SU-DHL-6 (cell line): ENCODE results near the gene LGALS4.
"Not testable (repeated sequence)": the region's sequence is repeated elsewhere in the genome, so short reads cannot be mapped to it uniquely, and the experiment has no call there.

Source experiments
- H2AFZ ChIP-seq: fragments of 200-600 bp; sonication (generic); 2 replicates; pipeline ENCODE4 v1.6.1; 2014; ENCODE audit warnings: low read depth, mild to moderate bottlenecking, moderate library complexity, mixed read lengths, antibody characterized with exemption, low read length; ENCODE audit not compliant: severe bottlenecking
- H3F3A ChIP-seq: fragments of 200-600 bp; shearing (Covaris generic); 2 replicates; pipeline ENCODE4 v1.6.0; 2016; ENCODE audit warnings: antibody characterized with exemption, mild to moderate bottlenecking; ENCODE audit not compliant: insufficient read depth
- H3K27ac ChIP-seq: fragments of 200-600 bp; sonication (generic); 2 replicates; pipeline ENCODE4 v1.5.1; 2016; ENCODE audit warnings: low read depth, mild to moderate bottlenecking, low read length, moderate library complexity, mixed read lengths
- H3K27me3 ChIP-seq: fragments of 200-600 bp; sonication (generic), shearing (Covaris generic); 2 replicates; pipeline ENCODE4 v1.6.0; 2014; ENCODE audit warnings: mild to moderate bottlenecking, low read length
- H3K36me3 ChIP-seq: fragments of 200-600 bp; sonication (generic); 2 replicates; pipeline ENCODE4 v1.6.1; 2014; ENCODE audit warnings: mild to moderate bottlenecking, low read length, mixed read lengths
- H3K4me2 ChIP-seq: fragments of 300-600, 200-600 bp; shearing (Covaris generic), sonication (generic); 2 replicates; pipeline ENCODE4 v1.6.0; 2014; ENCODE audit warnings: low read length, low read depth, mild to moderate bottlenecking; ENCODE audit not compliant: poor library complexity, severe bottlenecking
- H3K4me3 ChIP-seq: fragments of 200-600 bp; sonication (generic); 2 replicates; pipeline ENCODE4 v1.5.1; 2014; ENCODE audit warnings: antibody characterized with exemption, low read length, mild to moderate bottlenecking, mixed read lengths; ENCODE audit not compliant: insufficient read depth, poor library complexity, severe bottlenecking
- H3K79me2 ChIP-seq: fragments of 200-600 bp; sonication (generic); 2 replicates; pipeline ENCODE4 v1.6.1; 2014; ENCODE audit warnings: mild to moderate bottlenecking, low read length, moderate library complexity; ENCODE audit not compliant: insufficient read depth
- H3K9ac ChIP-seq: fragments of 200-600 bp; sonication (generic); 2 replicates; pipeline ENCODE4 v1.7.0; 2014; ENCODE audit warnings: mild to moderate bottlenecking, low read length
- H3K9me2 ChIP-seq: fragments of 200-600 bp; sonication (generic); replicated peaks from 2 replicates; pipeline ENCODE4 v1.6.1; 2014; ENCODE audit warnings: low read length; ENCODE audit not compliant: insufficient read depth
- H3K9me3 ChIP-seq: fragments of 200-600 bp; sonication (generic); 2 replicates; pipeline ENCODE4 v1.6.1; 2014; ENCODE audit warnings: low read length, mixed read lengths; ENCODE audit not compliant: insufficient read depth
- H4K20me1 ChIP-seq: fragments of 200-600 bp; sonication (generic); 2 replicates; pipeline ENCODE4 v1.6.1; 2014; ENCODE audit warnings: low read depth, mild to moderate bottlenecking, antibody characterized with exemption, low read length, moderate library complexity, mixed read lengths
- EZH2phosphoT487 ChIP-seq: fragments of 200-600 bp; sonication (generic), shearing (Covaris generic); conservative IDR thresholded peaks from 2 replicates; pipeline ENCODE4 v1.6.1; 2018; ENCODE audit warnings: mild to moderate bottlenecking, antibody characterized with exemption, low read length, moderate library complexity, mixed read lengths
- TF ChIP-seq, protein P1 (sequence below): fragments of 200-600 bp; sonication (generic); IDR thresholded peaks from one replicate; pipeline ENCODE4 v1.5.1; 2017; ENCODE audit warnings: antibody characterized with exemption, mild to moderate bottlenecking, low read length, moderate library complexity; ENCODE audit not compliant: insufficient read depth, poor library complexity, severe bottlenecking

Gene LGALS4

DNA sequence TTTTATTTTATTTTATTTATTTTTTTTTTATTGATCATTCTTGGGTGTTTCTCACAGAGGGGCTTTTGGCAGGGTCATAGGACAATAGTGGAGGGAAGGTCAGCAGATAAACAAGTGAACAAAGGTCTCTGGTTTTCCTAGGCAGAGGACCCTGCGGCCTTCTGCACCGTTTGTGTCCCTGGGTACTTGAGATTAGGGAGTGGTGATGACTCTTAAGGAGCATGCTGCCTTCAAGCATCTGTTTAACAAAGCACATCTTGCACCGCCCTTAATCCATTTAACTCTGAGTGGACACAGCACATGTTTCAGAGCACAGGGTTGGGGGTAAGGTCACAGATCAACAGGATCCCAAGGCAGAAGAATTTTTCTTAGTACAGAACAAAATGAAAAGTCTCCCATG, 42.2 kb upstream of the LGALS4 start:
- H3K9ac ChIP-seq, H4K20me1 ChIP-seq, H3K9me3 ChIP-seq, H3K4me3 ChIP-seq, H2AFZ ChIP-seq, H3K36me3 ChIP-seq, H3K27me3 ChIP-seq, H3K4me2 ChIP-seq, H3K9me2 ChIP-seq, H3K27ac ChIP-seq, H3K79me2 ChIP-seq: not testable (repeated sequence)
- H3F3A ChIP-seq: peaks cover 44% of the 10 kb centered on the region

DNA sequence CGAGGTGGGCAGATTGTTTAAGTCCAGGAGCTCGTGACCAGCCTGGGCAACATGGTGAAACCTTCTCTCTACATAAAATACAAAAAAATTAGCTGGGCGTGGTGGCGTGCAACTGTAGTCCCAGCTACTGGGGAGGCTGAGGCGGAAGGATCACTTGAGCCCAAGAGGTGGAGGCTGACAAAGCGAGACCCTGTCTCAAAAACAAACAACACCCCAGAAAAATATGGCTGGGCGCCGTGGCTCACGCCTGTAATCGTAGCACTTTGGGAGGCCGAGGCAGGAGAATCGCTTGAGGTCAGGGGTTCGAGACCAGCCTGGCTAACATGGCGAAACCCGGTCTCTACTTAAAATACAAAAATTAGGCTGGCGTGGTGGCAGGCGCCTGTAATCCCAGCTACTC, 40.5 kb upstream of the LGALS4 start:
- Histone ChIP-seq H3F3A (peaks cover 41% of the 10 kb centered on the region), H2AFZ (peak overlapping the region; percentile 32), H3K9ac (peak overlapping the region; percentile 97), H3K9me3 (no peaks in the 10 kb centered on the region), H3K79me2 (peaks cover 16% of the 10 kb centered on the region), H3K4me3 (peak overlapping the region; percentile 93), H3K36me3 (peaks cover 6% of the 10 kb centered on the region), H3K9me2 (no peaks in the 10 kb centered on the region), H3K27me3 (no peaks in the 10 kb centered on the region), H4K20me1 (peaks cover 4% of the 10 kb centered on the region; the same call in 1 of the 2 replicates), H3K27ac (peak overlapping the region; percentile 90), H3K4me2 (peak overlapping the region; percentile 90)
- no peak for TF ChIP-seq EZH2phosphoT487
- TF ChIP-seq, protein P1, sequence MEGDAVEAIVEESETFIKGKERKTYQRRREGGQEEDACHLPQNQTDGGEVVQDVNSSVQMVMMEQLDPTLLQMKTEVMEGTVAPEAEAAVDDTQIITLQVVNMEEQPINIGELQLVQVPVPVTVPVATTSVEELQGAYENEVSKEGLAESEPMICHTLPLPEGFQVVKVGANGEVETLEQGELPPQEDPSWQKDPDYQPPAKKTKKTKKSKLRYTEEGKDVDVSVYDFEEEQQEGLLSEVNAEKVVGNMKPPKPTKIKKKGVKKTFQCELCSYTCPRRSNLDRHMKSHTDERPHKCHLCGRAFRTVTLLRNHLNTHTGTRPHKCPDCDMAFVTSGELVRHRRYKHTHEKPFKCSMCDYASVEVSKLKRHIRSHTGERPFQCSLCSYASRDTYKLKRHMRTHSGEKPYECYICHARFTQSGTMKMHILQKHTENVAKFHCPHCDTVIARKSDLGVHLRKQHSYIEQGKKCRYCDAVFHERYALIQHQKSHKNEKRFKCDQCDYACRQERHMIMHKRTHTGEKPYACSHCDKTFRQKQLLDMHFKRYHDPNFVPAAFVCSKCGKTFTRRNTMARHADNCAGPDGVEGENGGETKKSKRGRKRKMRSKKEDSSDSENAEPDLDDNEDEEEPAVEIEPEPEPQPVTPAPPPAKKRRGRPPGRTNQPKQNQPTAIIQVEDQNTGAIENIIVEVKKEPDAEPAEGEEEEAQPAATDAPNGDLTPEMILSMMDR: no peak

DNA sequence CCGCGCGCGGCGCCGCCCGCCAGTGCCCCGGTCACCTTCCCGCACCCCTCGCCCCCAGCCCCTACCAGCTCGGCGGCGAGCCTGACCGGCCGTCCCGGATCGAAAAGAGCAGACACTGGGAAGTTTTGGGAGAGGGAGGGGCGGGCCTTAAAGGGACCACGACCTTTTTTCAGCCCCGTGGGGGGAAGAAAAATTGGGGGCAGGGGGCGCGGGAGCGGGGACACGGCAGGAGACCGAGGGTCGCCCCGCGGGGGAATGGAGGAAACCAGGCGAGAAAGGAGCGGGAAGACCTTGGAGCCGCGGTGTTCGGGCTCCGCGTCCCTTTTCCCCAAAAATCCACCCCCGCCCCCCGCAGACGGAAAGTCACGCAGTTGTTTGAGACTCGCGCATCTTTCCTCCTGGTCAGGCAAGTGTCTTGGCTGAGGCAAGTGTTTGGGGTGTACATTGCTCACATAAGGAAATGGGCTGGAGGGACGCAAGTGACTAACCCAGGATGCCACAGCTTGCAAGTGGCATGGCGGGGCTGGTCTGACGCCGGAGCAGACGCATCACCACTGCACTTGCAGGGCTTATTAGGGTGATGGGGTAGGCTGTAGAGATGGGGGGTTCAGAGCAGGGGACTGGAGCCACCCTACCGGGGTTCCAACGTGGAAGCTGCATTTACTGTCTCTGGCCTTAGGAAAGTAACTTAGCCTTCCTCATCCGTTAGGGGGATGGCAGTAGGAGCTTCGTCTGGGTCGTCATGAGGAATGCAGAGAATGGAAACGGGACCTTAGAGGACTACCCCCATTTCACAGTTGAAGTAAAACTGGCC, 39.7 kb upstream of the LGALS4 start:
- H3K9ac ChIP-seq: peak overlapping the region; percentile 97
- peaks cover 33% of the 10 kb centered on the region for H3F3A ChIP-seq
- H3K27me3 ChIP-seq: no peaks in the 10 kb centered on the region
- peaks cover 10% of the 10 kb centered on the region; the same call in 1 of the 2 replicates for H4K20me1 ChIP-seq
- H2AFZ ChIP-seq: peak overlapping the region; percentile 32
- H3K4me2 ChIP-seq: peak overlapping the region; percentile 90
- H3K36me3 ChIP-seq: peaks cover 10% of the 10 kb centered on the region
- peak overlapping the region; percentile 93 for H3K4me3 ChIP-seq
- H3K27ac ChIP-seq: peak overlapping the region; percentile 90
- TF ChIP-seq, protein P1: no peak
- no peak for TF ChIP-seq EZH2phosphoT487
- no peaks in the 10 kb centered on the region for H3K9me3 ChIP-seq
- peaks cover 24% of the 10 kb centered on the region for H3K79me2 ChIP-seq
- no peaks in the 10 kb centered on the region for H3K9me2 ChIP-seq

- Histone ChIP-seq H2AFZ (no peak overlapping the region), H3K9ac (peak overlapping the region; percentile 97), H3K36me3 (peaks cover 17% of the 10 kb centered on the region), H3K27me3 (no peaks in the 10 kb centered on the region), H3K4me2 (peak overlapping the region; percentile 90), H3K9me3 (no peaks in the 10 kb centered on the region), H3K9me2 (no peaks in the 10 kb centered on the region), H3K27ac (peak overlapping the region; percentile 90), H4K20me1 (peaks cover 17% of the 10 kb centered on the region; the same call in 1 of the 2 replicates), H3K79me2 (peaks cover 31% of the 10 kb centered on the region), H3K4me3 (peak overlapping the region; percentile 93), H3F3A (peaks cover 27% of the 10 kb centered on the region)
- TF ChIP-seq EZH2phosphoT487: no peak
- TF ChIP-seq, protein P1: no peak
These were observed 39.0 kb upstream of the LGALS4 start for GRCh38 chr19:38851622-38852230.
